CD14-positive monocyte (primary cell): ENCODE results near the gene PAXX. TPM values are rescaled to one million over a fixed set of nuclear protein-coding genes. Genes with fewer than 3 reads are reported as not detected.

Experiments
- DNase-seq, 3 donors: peaks; one replicate each; pipeline ENCODE4 v3.0.0-alpha.2; 2011 to 2022
- H2AFZ ChIP-seq: 2 replicates; pipeline ENCODE4 v1.6.0; 2012; ENCODE audit warnings: mild to moderate bottlenecking, low read depth, low read length, inconsistent platforms; ENCODE audit not compliant: insufficient read depth, poor library complexity, severe bottlenecking
- H3K27ac ChIP-seq, 2 donors: 1 replicate in 1 of 2; 2 replicates in 1 of 2; pipeline ENCODE4 v1.5.1; 2012 to 2013; ENCODE audit warnings: low read length in 2 of 2, control low read depth in 1 of 2, inconsistent platforms in 1 of 2, low read depth in 1 of 2, mild to moderate bottlenecking in 1 of 2
- H3K27me3 ChIP-seq, 2 donors: one replicate each; pipeline versions ENCODE4 v1.6.0 to v1.6.1; 2011 to 2013; ENCODE audit warnings: low read length in 2 of 2; ENCODE audit not compliant: control insufficient read depth in 2 of 2, insufficient read depth in 2 of 2
- H3K36me3 ChIP-seq, 2 donors: replicated peaks in 1 of 2; 1 replicate in 1 of 2; 2 replicates in 1 of 2; pipeline versions ENCODE4 v1.5.1 to v1.6.1; 2012 to 2013; ENCODE audit warnings: low read length in 2 of 2, control low read depth in 1 of 2, inconsistent platforms in 1 of 2, mild to moderate bottlenecking in 1 of 2; ENCODE audit not compliant: insufficient read depth in 2 of 2, control insufficient read depth in 1 of 2
- H3K4me1 ChIP-seq, 2 donors: 1 replicate in 1 of 2; 2 replicates in 1 of 2; pipeline versions ENCODE4 v1.5.1 to v1.6.1; 2012 to 2013; ENCODE audit warnings: low read length in 2 of 2, control low read depth in 1 of 2, inconsistent platforms in 1 of 2, mild to moderate bottlenecking in 1 of 2, moderate library complexity in 1 of 2; ENCODE audit not compliant: insufficient read depth in 2 of 2, control insufficient read depth in 1 of 2
- H3K4me2 ChIP-seq: replicated peaks from 2 replicates; pipeline ENCODE3; 2012; ENCODE audit warnings: low read length, moderate library complexity, mild to moderate bottlenecking; ENCODE audit not compliant: poor library complexity, severe bottlenecking; ENCODE audit errors: extremely low read depth
- H3K4me3 ChIP-seq, 3 experiments: fragments of 200-600 bp in 1 of 3; sonication (generic) in 1 of 3; replicated peaks in 1 of 3; 1 replicate in 2 of 3; 2 replicates in 1 of 3; pipeline ENCODE4 v1.5.1; 2011 to 2013; ENCODE audit warnings: low read length in 3 of 3, mild to moderate bottlenecking in 3 of 3, control low read depth in 2 of 3, low read depth in 2 of 3, inconsistent platforms in 1 of 3, moderate library complexity in 1 of 3
- H3K79me2 ChIP-seq: 2 replicates; pipeline ENCODE4 v1.6.0; 2012; ENCODE audit warnings: mild to moderate bottlenecking, control low read depth, inconsistent platforms, low read length, moderate library complexity; ENCODE audit not compliant: insufficient read depth
- H3K9ac ChIP-seq: 2 replicates; pipeline ENCODE4 v1.6.0; 2017; ENCODE audit warnings: low read length, mild to moderate bottlenecking; ENCODE audit not compliant: insufficient read depth, poor library complexity, severe bottlenecking
- H3K9me3 ChIP-seq, 2 donors: replicated peaks in 1 of 2; 1 replicate in 1 of 2; 2 replicates in 1 of 2; pipeline versions ENCODE4 v1.5.1 to v1.6.1; 2012 to 2013; ENCODE audit warnings: low read length in 2 of 2, control low read depth in 1 of 2; ENCODE audit not compliant: control insufficient read depth in 1 of 2, insufficient read depth in 1 of 2
- H4K20me1 ChIP-seq: 2 replicates; pipeline ENCODE4 v1.6.0; 2012; ENCODE audit warnings: mild to moderate bottlenecking, low read length, control low read depth, moderate library complexity; ENCODE audit not compliant: insufficient read depth
- H3K27ac Mint-ChIP-seq, 7 donors: one replicate each; pipeline ENCODE4 v1.8.0; 2020; ENCODE audit warnings: mild to moderate bottlenecking in 7 of 7, mixed read lengths in 7 of 7, moderate library complexity in 6 of 7, inconsistent platforms in 2 of 7
- H3K27me3 Mint-ChIP-seq, 3 donors: one replicate each; pipeline ENCODE4 v1.8.0; 2021 to 2022; ENCODE audit warnings: low read depth in 3 of 3, mild to moderate bottlenecking in 3 of 3, mixed read lengths in 3 of 3, moderate library complexity in 3 of 3, inconsistent platforms in 1 of 3
- H3K36me3 Mint-ChIP-seq, 2 donors: one replicate each; pipeline ENCODE4 v1.8.0; 2020; ENCODE audit warnings: mixed read lengths in 2 of 2, inconsistent platforms in 1 of 2, mild to moderate bottlenecking in 1 of 2
- H3K4me1 Mint-ChIP-seq: one replicate; pipeline ENCODE4 v1.8.0; 2020; ENCODE audit warnings: mild to moderate bottlenecking, mixed read lengths
- H3K4me3 Mint-ChIP-seq, 2 donors: one replicate each; pipeline ENCODE4 v1.8.0; 2020; ENCODE audit warnings: mild to moderate bottlenecking in 2 of 2, mixed read lengths in 2 of 2, moderate library complexity in 1 of 2
- H3K9me3 Mint-ChIP-seq, 7 donors: one replicate each; pipeline ENCODE4 v1.8.0; 2020 to 2022; ENCODE audit warnings: mixed read lengths in 7 of 7, mild to moderate bottlenecking in 6 of 7, moderate library complexity in 6 of 7, inconsistent platforms in 2 of 7
- WGBS: methylation state at CpG from one replicate; pipeline ENCODE4 v1.1.5; 2013; ENCODE audit warnings: missing lambda C conversion rate; ENCODE audit not compliant: insufficient coverage; 5-methylcytosine and 5-hydroxymethylcytosine counted together
- intact Hi-C, 2 donors: fragments of 100-400 bp; cut with micrococcal nuclease; formaldehyde crosslinking; loops; one replicate each; pipeline versions ENCODE4 v1.15.0 to v1.15.1; 2023
- polyA plus RNA-seq, 3 donors: library from polyadenylated mRNA; depleted of rRNA in 1 of 3; unstranded in 2 of 3; stranded (reverse) in 1 of 3; fragments of 300-500 nt in 2 of 3; fragments of >200 nt in 1 of 3; fragmentation: Illumina TruSeq in 2 of 3; gene quantifications; 1 replicate in 2 of 3; 2 replicates in 1 of 3; pipeline ENCODE4 v1.2.3, GENCODE V29; 2012 to 2021
- TF ChIP-seq, protein P1 (sequence below): fragments of 200-600 bp; IDR thresholded peaks from one replicate; pipeline ENCODE4 v1.8.0; 2022; ENCODE audit warnings: antibody characterized with exemption, mild to moderate bottlenecking

PAXX gene
- polyA plus RNA-seq, 3 donors = 35.3 to 92.9 (median 40.7) TPM

DNA sequence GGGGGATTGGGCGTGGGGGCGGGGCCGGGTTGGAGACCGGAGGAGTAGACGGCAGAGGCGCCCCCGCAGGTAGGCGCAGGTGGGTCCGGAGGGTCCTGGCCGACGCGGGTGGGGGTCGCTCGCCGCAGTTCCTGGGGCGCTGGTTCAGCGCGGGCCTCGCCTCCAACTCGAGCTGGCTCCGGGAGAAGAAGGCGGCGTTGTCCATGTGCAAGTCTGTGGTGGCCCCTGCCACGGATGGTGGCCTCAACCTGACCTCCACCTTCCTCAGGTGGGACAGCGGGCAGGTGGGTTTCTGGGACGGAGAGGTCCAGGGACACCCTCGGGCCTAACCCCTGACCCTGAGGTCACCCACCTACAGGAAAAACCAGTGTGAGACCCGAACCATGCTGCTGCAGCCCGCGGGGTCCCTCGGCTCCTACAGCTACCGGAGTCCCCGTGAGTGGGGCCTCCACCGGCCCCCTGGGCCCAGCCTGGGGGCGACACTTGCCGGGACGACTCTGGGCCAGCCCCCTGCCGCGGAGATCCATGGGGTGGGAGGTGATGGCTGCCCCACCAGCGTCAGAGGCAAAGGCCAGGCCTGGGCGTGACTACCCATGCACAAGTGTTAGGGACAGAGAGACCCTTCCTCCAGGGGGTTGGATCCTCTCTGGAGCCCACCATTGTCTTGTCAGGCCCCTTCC lies 13.2 kb upstream of the PAXX start:
- Histone ChIP-seq H3K9me3 (no peaks in the 10 kb centered on the region), H3K36me3 (no peaks in the 10 kb centered on the region), H4K20me1 (no peaks in the 10 kb centered on the region), H3K27ac (no peak overlapping the region), H3K27me3 (peaks cover 0 to 29% of the 10 kb centered on the region in 2 donors), H3K4me2 (no peak overlapping the region), H2AFZ (no peak overlapping the region), H3K79me2 (no peaks in the 10 kb centered on the region), H3K4me1 (peaks cover 22 to 34% of the 10 kb centered on the region in 2 donors), H3K4me3 (no peak overlapping the region), H3K9ac (no peak overlapping the region)
- Mint-ChIP-seq H3K4me1 (peaks cover 19% of the 10 kb centered on the region), H3K4me3 (no peak overlapping the region), H3K27ac (no peak overlapping the region), H3K9me3 (peaks cover 0 to 4% (median 0%) of the 10 kb centered on the region in 7 donors), H3K36me3 (peaks cover 0 to 2% of the 10 kb centered on the region in 2 donors), H3K27me3 (peaks cover 26 to 63% (median 35%) of the 10 kb centered on the region in 3 donors)
- intact Hi-C loops = no loop called here
- 49% methylated on average over 38 of the region's 41 CpGs for WGBS
- TF ChIP-seq, protein P1, sequence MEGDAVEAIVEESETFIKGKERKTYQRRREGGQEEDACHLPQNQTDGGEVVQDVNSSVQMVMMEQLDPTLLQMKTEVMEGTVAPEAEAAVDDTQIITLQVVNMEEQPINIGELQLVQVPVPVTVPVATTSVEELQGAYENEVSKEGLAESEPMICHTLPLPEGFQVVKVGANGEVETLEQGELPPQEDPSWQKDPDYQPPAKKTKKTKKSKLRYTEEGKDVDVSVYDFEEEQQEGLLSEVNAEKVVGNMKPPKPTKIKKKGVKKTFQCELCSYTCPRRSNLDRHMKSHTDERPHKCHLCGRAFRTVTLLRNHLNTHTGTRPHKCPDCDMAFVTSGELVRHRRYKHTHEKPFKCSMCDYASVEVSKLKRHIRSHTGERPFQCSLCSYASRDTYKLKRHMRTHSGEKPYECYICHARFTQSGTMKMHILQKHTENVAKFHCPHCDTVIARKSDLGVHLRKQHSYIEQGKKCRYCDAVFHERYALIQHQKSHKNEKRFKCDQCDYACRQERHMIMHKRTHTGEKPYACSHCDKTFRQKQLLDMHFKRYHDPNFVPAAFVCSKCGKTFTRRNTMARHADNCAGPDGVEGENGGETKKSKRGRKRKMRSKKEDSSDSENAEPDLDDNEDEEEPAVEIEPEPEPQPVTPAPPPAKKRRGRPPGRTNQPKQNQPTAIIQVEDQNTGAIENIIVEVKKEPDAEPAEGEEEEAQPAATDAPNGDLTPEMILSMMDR = no peak
- DNase-seq = no peak

DNA sequence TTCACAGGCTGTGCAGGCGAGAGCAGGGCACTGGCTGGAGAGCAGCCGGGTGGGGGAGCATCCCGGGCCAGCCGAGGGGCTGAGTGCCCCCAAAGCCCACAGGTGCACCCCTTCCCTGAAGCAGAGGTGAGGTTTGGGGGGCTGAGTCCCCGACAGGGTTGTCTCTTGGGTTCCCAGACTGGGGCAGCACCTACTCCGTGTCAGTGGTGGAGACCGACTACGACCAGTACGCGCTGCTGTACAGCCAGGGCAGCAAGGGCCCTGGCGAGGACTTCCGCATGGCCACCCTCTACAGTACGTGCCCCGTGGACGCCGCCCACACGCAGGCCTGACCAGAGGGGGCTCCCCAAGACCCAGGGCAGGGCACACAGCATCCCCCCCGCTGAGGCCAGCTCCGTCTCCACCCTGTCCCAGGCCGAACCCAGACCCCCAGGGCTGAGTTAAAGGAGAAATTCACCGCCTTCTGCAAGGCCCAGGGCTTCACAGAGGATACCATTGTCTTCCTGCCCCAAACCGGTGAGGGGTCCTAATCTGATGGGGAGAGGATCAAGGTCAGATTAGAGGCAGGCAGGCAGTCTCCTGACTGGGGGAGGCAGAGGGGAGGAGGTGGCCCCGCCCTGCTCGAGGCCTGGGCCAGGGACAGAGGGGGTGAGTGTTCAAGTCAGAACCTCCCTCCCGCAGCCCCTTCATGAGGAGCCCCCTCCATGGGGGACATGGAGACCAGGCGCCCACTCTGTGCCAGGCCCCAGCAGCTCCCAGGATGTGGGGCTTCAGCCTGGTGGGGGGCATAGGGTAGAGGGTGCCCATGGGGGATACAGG lies 12.2 kb upstream of the PAXX start:
- Histone ChIP-seq H3K9ac (no peak overlapping the region), H4K20me1 (no peaks in the 10 kb centered on the region), H3K4me2 (no peak overlapping the region), H3K36me3 (no peaks in the 10 kb centered on the region), H2AFZ (no peak overlapping the region), H3K27ac (no peak overlapping the region), H3K4me1 (peaks cover 17 to 25% of the 10 kb centered on the region in 2 donors), H3K4me3 (no peak overlapping the region), H3K79me2 (no peaks in the 10 kb centered on the region), H3K9me3 (no peaks in the 10 kb centered on the region), H3K27me3 (peaks cover 9 to 39% of the 10 kb centered on the region in 2 donors)
- H3K4me3 Mint-ChIP-seq = no peak overlapping the region
- peaks cover 15% of the 10 kb centered on the region for H3K4me1 Mint-ChIP-seq
- peak overlapping the region in 1 of 7 donors; percentile 78 for H3K27ac Mint-ChIP-seq
- TF ChIP-seq, protein P1 = no peak
- peaks cover 0 to 4% (median 0%) of the 10 kb centered on the region in 7 donors for H3K9me3 Mint-ChIP-seq
- DNase-seq = no peak
- intact Hi-C loops = no loop called here
- WGBS = 92% methylated on average over 20 of the region's 26 CpGs
- peaks cover 35 to 68% (median 44%) of the 10 kb centered on the region in 3 donors for H3K27me3 Mint-ChIP-seq
- peaks cover 0 to 3% of the 10 kb centered on the region in 2 donors for H3K36me3 Mint-ChIP-seq
